HG02610 (cell line): ENCODE results near the gene NDUFC1.
"Not testable (repeated sequence)": the region's sequence is repeated elsewhere in the genome, so short reads cannot be mapped to it uniquely, and the experiment has no call there.

ENCODE experiments used
- ATAC-seq: cut with Tn5 transposase; IDR thresholded peaks from one replicate; pipeline ENCODE4 v1.9.1; 2021; ENCODE audit warnings: mild to moderate bottlenecking, moderate library complexity; ENCODE audit not compliant: unreplicated experiment

Gene NDUFC1

GRCh38 chr4:139301821-139302611 lies at the start of gene NDUFC1:
Gene NDUFC1 (minus strand): TSS chr4:139302477. CDS start chr4:139295798, 6,679 bp downstream.
- ATAC-seq, result peak; percentile 46

DNA sequence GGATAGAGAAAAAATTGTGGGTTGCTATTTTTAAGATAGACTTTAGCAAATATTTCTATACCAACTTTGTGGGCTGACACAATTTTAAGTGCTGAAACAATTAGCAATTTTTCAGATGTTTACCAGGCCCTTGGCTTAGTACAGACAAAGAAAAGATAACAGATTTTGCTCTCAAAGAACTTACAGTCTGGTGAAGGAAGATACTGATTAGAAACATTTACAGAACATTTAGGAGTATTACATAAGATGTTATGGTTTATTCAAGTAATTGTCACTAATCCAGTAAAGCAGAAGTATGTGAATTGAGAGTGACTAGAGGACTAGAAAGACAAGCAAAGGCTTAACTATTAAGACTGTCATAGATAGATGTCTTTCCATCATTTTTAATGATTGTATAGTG lies 35.3 kb upstream of the NDUFC1 start:
- no peak for ATAC-seq

DNA sequence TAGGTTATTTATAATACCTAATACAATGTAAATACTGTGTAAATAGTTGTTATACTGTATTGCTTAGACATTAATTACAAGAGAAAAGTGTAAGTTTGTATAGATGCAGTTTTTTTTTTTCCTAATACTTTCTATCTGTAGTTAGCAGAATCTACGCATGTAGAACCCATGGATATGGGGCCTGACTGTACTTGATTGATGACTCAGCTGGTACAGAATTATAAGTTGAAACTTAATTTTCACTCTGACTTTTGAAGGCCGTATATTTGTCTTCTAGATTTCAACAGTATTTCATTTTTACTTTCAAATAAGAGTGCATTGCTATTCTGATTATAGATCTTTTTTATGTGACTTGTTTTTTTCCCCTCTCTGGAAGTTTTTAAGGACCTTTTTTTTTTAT lies 30.8 kb upstream of the NDUFC1 start:
- no peak for ATAC-seq

DNA sequence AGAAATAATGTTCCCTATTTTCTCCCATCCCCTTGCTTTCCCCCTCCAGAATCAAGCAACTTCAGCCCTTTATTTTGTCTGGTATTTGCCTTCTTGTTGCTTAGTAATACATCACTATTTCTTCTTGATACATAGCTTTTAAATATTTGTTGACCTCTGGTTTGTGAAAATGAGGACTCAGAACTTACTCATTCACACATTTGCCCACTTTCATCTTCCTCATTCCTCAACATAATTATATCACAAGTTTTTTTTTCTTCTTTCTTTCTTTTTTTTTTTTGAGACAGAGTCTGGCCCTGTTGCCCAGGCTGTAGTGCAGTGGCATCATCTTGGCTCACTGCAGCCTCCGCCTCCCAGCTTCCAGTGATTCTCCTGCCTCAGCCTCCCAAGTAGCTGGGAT lies 28.9 kb upstream of the NDUFC1 start:
- ATAC-seq, result no peak

GRCh38 chr4:139330283-139330682 lies 28.0 kb upstream of the NDUFC1 start:
- no peak for ATAC-seq

- no peak for ATAC-seq
Measured at GRCh38 chr4:139329665-139330200, 27.5 kb upstream of the NDUFC1 start.

DNA sequence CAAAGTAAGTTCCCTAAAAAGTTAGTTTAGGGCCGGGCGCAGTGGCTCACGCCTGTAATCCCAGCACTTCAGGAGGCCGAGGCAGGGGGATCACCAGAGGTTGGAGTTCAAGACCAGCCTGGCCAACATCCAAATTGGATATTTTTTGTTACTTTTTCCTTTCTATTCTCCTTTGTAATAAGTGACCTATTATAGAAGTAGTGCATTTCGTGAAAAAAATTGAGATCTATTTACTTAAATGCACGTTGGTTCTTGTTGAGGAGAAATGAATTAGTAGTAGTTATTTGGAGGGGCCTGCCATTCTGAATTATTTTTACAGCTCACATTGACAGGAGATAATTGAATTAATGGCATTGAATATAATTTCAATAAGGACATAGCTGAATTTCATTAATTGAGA lies 22.3 kb upstream of the NDUFC1 start:
- no peak for ATAC-seq

GRCh38 chr4:139322541-139322940 lies 20.3 kb upstream of the NDUFC1 start:
- ATAC-seq, result not testable (repeated sequence)

DNA sequence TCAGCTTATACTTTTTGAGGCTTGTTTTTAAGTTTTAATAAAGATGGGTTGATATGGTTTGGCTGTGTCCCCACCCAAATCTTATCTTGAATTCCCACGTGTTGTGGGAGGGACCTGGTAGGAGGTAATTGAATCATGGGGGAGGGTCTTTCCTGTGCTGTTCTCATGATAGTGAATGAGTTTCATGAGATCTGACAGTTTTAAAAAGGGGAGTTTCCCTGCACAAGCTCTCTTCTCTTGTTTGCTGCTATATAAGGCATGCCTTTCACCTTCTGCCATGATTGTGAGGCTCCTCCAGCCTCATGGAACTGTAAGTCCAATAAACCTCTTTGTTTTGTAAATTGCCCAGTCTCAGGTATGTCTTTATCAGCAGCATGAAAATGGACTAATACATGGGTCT lies 19.8 kb upstream of the NDUFC1 start:
- not testable (repeated sequence) for ATAC-seq

- no peak for ATAC-seq
Measured at GRCh38 chr4:139319571-139319970, 17.3 kb upstream of the NDUFC1 start.

DNA sequence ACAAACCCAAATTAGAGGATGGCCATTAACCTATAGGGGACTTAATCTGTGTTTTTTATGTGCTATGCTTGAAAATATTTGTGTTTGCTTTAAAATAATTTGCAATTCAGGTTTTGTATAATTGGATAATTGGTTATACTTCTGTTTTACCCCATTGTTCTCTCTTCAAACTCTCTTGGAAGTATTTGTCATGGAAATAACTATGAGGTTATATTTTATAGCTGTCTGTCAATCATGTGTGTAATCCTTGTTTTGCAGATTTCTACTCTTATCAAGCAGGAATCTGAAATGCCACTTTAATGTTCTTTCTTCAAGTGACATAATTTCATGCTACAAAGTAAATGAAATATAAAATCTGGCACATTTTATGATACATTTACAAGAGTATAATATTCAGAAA lies 15.4 kb upstream of the NDUFC1 start:
- ATAC-seq, result no peak

- no peak for ATAC-seq
Measured at GRCh38 chr4:139316733-139317132, 14.5 kb upstream of the NDUFC1 start.

DNA sequence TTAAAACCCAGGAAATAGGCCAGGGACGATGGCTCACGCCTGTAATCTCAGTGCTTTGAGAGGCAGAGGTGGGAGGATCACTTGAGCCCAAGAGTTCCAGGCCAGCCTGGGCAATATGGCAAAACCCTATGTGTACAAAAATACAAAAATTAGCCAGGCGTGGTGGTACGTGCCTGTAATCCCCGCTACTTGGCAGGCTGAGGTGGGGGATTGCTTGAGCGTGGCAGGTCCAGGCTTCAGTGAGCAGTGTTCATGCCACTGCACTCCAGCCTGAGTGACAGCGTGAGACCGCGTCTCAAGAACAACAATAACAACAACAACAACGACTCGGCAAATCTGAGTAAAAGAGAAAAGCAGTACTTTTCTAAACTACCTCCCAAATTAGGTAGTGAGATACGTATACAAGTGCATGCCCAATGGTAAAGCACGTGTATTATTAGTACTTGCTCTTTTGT lies 13.0 kb upstream of the NDUFC1 start:
- ATAC-seq, result peak; percentile 87

- ATAC-seq, result no peak
Measured at GRCh38 chr4:139314047-139314800, 11.9 kb upstream of the NDUFC1 start.

DNA sequence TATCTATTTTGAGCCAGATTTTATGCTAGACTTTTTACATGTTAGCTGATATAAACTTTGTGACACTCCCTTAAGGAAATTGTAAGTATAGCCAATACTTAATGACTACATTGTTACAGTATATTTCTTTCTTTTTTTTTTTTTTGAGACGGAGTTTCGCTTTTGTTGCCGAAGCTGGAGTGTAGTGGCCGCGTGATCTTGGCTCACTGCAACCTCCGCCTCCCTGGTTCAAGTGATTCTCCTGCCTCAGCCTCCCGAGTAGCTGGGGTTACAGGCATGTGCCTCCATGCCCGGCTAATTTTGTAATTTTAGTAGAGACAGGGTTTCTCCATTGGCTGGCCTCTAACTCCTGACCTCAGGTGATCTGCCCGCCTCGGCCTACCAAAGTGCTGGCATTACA lies 11.1 kb upstream of the NDUFC1 start:
- not testable (repeated sequence) for ATAC-seq

DNA sequence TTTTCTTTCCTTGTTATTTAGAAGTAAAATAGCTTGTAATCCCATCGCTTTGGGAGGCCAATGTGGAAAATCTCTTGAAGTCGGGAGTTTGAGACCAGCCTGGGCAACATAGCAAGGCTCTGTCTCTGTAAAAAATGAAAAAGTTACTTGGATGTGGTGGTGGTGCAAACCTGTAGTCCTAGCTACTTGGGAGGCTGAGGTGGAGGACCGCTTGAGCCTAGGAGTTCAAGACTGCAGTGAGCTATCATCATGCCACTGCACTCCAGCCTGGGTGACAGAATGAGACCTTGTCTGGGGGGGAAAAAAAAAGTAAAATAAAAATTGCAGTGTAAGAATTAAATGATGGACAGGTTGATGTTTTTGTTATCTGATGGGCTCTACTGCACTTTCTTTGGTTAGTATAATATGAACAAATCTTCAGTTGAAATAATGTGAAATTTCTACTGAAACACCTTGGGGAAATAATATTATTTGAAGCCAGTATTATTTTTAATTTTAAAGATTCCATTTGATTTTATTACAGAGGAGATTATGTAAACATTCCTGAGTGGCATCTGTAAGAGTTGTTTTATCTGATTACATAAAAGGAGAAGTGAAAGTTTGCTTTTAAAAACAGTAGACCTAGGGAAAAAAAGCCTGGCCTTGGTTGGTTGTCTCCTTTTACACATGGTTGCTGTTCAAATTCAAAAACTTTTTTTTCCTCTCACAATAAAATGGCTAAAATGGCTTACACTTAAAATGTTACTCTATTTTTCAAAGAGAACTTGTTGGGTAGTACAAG lies 10.5 kb upstream of the NDUFC1 start:
- ATAC-seq, result no peak

GRCh38 chr4:139311909-139312308 lies 9.6 kb upstream of the NDUFC1 start:
- ATAC-seq, result no peak

- no peak for ATAC-seq
Measured at GRCh38 chr4:139304920-139305319, 2.6 kb upstream of the NDUFC1 start.

GRCh38 chr4:139301113-139301820 lies 1.0 kb downstream of the NDUFC1 start, which contains the start of gene NAA15:
Gene NAA15 (plus strand): TSS chr4:139301505. CDS start chr4:139301778, 273 bp downstream.
- ATAC-seq, result peak; percentile 84

DNA sequence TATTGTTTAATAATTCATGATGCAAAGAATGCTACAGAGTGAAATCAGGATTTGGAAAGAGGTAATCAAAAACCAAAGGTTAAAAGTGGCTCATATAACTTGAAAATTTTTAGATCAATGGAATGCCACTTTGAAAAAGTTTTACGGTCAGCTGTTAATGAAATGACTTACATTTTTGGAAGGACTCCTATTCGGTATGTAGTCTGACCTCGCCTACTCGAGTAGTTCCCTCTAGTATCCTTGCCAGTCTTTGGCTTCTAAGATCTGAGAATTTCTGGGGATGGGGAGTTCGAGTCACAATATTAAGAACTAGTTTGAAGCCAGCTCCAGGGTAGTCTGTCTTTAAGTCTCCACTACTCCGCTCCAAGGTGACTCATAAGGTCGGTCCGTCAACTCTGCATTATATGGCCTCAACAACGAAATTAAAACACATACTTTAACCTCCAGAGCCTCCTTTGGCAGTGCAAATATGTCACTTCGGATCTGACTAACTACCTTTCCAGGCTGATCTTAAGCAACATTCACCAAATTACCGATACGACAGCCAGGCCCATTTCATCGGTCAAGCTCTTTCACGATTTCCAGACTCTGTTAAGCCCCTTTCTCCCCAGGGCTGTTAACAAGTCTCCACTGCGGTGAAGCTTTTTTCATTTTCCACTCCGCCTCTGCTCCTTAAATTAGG lies 1.7 kb downstream of the NDUFC1 start:
- ATAC-seq, result peak; percentile 12
